Activated CD4-positive, alpha-beta T cell treated with anti-CD3 and anti-CD28 coated beads for 24 hours (primary cell): ENCODE measurements around the gene GRIN2A.

ENCODE experiments used
- DNase-seq, 2 donors: peaks; one replicate each; pipeline ENCODE4 v3.0.0-alpha.2; 2020; ENCODE audit warnings: low read depth in 2 of 2

GRIN2A gene

DNA sequence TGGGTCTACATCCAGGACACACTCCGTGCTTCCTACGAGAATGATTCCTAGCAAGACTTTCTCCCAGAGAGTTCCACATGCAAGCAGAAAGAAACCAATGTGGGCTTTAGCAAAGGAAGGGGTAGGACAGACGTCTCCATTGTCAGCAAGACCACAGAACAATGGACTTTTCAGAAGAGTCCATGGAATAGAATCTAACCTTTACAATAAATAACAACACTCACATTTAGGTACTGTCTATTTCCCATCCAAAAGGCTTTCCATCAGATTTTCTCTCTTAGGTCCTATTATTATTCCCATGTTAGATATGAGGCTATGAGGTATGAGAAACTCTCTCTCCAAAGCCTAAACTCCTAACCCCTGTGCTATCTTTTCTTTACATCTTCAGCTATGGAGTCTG, 360.9 kb downstream of the GRIN2A start:
- DNase-seq: no peak

DNA sequence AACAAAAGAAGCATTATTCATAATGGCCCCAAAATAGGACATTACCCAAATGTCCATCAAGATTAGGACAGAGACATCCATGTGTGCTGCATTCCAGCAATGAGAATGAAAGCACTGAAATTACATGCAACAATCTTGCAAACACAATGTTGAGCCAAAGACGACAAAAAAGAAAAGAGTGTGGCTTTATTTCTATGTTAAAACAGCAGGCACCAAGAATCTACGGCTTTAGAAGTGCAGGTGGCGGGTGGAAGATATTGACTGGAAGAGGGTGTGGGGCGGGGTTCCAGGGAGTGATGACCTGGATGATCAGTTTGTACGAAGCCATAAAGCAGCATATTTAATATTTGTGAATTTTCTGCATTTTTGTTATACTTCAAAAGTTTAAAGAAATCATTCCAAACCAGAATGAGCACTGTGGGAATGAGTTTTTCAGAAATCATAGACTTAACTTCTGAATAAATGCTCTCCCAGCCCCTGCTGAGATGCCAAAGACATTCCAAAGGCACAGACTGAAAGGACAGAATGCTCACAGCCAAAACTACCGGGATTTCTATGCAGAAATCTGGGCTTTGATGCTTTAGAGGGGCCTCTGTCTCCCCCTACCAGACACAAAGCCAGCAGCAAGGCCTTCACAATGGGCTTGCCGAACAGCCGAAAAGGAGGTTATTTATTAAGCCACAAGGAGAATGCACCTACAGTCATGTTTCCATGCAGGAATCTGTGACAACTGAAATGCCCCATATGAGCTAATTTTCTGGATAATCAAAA, 361.6 kb downstream of the GRIN2A start:
- DNase-seq: no peak

DNA sequence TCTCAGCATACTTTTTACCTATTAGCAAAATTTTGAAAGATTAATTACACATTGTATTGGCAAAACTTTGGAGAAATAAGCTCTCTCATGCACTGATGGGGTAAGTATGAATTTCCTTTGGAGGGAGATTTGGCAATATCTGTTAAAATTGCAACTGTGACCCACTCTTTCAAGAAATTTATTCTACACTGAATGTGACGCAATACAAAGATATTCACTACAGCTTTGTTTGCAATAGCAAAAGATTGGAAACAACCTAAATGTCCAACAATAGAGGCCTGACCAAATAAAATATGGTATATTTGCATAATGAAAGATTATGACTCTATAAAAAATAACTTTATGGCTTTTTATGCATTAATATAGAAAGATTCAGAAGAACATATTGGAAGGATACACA, 363.5 kb downstream of the GRIN2A start:
- no peak for DNase-seq

DNA sequence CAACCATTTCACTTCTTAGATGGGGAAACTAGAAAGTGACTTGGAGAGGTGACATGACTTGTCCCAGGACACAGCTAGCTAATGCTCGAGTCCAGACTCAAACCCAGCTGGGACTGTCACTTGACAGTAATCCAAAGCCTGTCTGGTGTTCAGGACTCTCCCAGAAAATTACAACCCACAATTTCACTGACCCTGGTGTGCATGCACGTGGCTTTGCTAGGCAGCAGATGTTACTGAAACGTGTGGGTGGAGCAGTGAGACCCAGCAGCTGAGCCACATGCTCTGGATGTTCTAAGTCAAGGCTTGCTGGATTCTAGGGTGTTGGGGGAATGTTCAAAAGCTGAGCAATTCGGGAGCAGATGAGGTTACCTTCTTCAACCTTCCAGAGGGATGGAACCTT, 364.6 kb downstream of the GRIN2A start:
- DNase-seq: no peak

DNA sequence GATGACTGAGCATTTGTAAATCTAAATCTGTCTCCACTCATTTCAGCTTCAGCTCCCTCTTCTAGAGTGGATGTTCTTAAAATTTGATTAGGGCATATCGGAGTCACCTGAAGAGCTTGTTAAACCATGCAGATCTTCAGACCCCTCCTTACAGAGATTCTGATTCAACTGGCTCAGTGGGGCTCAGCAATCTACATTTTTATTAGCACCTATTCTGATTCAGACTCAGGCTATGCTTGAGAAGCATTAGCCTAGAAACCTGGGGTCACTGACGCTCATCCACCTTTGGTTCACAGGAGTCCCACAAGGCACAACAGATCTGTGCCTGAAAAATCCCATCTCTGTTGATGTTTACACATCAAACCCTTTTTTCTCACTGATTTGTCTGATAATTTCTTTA, 365.6 kb downstream of the GRIN2A start:
- no peak for DNase-seq

DNA sequence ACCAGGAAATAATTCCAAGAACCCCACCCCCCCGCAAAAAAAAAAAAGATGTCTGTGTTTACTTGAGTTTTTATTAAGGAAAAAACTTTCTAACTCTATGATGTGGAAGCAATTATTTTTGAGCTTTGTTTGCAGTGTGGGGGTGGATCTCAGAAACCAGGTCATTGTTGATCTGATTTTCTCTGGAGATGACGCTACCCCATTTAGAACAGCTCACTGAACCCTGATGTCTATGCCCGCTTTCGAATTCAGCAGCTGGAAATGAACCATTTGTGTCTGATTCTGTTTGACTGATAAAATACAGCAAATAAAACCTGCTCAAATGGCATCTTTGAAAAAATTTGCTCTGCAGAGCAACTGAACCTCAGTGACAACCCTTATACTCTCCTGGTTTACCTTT, 368.6 kb downstream of the GRIN2A start:
- no peak for DNase-seq

DNA sequence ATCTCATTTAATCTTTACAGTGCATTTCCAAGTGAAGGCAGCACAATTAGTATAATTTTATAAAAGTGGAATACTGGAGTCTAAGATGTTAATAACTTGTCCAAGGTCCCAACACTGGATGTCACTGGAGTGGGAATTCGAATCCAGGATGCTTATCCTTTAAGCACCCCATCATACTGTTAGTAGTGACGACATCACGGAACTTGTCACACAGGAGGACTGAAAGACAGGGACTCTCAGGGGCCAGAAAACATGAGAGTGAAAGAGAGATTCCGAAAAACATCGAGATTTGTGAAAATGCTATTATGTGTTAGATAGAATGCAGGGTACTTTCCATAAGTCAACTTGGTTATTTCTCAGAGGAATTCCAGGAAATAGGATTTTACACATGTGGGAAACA, 374.0 kb downstream of the GRIN2A start:
- DNase-seq: no peak

DNA sequence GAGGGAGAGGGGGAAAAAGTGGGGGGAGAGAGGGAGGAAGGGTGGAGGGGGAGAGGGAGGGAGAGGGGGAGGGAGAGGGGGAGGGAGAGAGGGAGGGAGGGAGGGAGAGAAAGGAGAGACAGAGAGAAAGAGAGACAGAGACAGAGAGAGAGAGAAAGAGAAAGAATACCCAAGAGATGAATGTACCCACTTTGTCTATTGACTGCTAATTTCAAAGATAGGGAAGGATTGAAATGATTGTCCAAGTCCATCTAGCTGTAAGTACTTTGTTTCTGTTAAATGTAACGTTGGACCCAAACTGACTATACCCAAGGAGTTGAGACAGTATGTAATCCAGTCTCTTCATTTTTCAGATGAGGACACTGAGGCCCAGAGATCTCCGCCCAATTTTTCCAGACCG, 374.9 kb downstream of the GRIN2A start:
- no peak for DNase-seq

DNA sequence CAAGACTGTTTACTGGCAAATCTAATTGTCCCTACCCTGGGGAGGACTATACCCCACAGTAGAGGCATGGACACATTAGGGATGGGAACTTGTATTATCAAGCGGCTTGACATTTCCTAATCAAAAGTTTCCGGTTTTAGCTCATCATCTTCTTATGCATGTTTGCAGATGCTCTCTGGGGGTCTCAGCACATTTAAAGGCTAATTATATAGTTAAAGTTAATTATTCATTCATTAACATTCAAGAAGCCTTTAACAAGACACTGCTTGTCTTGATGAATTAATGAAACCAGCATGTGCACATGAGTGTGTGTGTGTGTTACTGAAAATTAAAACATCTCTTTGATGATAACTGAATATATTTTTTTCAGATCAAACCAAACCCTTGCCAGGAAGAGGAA, 377.1 kb downstream of the GRIN2A start:
- DNase-seq: no peak

DNA sequence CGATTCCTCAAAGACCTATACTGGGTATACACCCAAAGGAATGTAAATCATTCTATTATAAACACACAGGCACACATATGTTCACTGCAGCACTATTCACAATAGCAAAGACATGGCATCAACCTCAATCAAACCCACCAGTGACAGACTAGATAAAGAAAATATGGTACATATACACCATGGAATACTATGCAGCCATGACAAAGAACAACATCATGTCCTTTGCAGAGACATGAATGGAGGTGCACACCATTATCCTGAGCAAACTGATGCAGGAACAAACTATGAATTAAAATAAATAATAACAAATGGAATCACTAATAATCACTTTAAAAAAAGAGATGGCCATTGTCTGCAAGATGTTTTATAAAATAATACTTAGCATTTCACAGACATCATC, 380.1 kb downstream of the GRIN2A start:
- no peak for DNase-seq

DNA sequence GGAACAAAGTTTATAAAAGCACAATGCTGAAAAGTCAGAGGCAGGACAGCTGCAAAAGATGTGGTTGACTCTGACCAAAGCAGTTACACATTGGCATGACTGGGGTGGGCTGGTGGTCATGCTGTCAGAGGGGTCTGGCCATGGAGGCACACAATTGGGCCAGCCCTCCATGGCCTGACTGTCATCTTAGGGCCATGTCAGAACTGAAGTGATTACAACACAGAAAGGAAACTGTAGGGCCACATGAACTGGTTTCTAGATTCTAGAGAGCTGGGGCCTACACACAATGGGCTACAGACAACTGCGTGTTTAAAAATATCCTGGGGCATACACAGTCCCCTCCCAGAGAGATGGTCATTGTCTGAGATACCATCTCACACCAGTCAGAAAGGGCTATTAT, 380.6 kb downstream of the GRIN2A start:
- no peak for DNase-seq

DNA sequence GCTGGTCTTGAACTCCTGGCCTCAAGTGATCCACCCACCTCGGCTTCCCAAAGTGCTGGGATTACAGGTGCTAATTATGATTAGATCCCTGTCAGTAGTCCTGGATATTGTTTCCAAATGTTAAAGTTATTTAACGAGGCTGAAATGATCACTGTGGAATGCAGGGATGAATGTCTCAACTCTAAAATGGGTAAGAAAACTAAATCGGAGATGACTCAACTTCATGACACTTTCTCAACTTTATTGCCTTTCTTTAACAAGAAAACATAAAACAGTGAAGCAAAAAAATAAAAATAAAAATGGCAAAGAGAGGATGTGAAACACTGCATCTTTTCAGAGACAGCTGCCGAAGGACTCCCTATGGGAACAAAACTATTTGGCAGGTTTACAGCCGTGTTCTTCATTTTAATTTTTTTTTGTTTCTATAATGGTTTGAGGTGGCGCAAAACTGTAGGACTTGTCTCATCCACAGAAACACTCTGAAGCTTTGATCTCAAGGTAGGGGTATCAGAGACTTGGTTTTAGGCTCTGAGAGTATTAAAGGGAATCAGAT, 382.0 kb downstream of the GRIN2A start:
- no peak for DNase-seq

DNA sequence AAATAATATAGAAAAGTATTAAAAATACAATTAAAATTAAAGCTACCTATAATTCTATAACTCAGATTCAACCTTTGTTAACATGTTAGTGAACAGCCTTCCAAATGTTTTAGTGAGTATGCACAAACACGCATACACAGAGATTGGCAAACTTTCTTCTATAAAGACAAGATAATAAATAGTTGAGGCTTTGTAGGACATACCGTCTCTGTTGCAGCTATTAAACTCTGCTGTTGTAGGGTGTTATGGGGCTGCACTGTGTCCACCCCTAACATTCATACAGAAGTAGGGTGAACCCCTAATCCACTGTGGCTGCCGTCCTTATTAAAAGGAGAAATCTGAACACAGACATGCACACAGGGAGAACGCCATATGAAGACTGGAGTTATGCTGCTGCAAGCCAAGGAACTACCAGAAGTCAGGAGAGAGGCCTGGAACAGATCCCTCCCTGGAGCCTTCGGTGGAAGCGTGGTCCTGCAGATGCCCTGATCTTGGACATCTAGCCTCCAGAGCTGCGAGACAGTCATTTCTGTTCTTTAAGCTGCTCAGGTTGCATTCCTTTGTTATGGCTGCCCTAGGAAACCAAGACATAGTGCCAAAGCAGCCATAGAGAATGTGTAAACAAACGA, 383.2 kb downstream of the GRIN2A start:
- DNase-seq: no peak

DNA sequence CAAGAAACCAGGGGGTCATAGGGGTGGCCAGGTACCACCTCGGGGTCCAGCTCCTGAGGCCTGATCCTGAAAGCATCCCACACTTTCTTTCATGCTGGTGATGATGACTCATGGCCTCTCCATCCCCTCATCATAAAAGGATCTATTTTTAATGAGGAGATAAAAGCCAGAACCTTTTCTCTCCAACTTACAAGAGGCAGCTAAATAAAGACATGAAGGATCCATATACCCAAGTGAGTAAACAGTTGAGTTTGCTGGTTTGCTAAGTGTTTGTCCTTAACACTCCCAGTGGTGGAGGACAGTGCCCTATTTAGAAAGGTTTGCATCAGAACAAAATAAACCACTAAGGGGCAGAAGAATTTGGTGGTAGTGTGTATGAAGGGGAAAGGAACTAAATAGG, 383.8 kb downstream of the GRIN2A start:
- no peak for DNase-seq

DNA sequence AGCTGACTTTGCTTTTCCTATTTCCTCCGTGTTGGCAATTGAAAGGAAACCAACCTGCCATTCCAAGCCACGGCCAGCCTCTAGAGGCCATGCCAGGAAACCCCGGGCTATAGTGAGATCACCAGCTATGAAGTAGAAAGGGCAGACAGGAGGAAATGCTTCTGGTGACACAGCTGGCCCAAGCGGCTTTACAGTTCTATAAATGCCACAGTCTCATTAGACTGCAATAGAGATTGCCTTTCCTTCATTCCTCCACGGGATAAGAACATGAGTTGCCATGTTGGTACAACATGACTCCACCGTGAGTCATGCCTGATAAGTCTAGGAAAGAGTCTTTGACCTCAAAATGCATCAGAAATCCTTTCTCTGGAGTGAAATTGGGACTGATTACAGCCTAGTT, 384.9 kb downstream of the GRIN2A start:
- no peak for DNase-seq

DNA sequence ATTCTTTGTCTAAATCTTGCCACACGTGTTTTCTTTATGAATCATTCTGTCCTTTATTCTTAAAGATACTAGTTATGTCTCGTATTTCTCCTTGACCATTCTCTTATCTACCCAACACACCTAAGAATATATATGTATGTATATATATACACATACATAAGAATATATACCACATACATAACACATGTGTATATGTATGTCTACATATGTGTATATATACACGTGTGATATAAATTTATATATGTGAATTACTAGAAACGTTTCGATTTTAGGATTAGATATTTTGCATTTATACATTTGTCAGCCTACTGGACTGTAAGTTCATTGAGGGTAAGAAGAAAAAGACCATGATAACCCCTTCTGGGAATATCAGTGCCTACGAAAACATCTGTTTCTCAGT, 388.6 kb downstream of the GRIN2A start:
- DNase-seq: no peak

DNA sequence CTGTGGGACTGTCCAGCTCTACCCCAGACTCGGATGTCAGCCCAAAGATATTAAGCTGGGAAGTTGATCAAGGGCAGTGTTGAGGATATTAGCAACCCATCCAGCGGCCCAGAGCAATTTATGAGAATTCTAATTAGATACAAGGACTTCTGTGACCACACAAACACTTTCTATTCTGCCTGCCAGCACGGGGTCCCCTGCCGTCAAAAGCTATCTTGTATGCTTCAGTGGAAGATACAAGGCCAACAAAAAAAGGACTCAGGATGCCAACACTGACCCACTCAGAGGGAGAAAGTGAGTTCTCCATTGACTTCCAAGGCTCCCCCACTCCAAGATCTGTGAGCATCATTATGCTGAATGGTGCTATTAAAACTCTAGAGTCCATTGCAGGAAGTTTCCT, 390.7 kb downstream of the GRIN2A start:
- DNase-seq: no peak

DNA sequence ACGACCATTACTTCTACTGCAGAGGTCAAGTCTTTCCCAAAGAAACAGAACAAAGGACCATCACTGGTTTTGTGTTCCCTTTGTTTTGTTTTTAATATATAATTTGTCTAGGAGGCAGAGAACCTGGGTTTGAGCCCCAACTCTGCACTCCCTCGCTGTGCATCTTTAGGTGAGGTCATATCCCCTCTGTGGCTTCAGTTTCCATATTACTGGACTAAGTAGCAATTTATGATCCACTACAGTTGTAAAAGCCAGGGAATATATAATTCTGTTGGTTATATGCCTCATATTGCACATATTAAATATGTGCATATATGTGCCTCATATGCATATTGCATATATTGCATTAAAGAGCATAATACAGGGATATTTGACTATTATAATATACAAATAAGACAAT, 392.0 kb downstream of the GRIN2A start:
- no peak for DNase-seq

DNA sequence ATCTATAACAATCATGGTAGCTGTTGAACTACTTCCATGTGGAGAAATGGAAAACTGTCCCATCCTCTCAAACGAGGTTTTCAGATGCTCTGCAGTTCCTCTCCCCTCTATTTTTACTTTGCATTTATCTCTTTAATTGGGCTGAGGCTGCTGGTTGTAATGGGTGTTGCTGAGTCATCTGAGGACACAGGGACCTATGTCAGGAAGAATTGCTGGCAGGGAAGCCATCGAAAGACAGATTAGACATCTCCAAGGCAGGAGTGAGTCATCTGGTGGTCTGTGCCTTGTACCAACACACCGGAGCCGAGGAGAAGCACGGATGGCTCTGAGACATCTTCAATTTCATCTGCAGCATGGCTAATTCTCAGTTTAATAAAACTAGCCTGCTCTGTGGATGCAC, 394.5 kb downstream of the GRIN2A start:
- DNase-seq: no peak

DNA sequence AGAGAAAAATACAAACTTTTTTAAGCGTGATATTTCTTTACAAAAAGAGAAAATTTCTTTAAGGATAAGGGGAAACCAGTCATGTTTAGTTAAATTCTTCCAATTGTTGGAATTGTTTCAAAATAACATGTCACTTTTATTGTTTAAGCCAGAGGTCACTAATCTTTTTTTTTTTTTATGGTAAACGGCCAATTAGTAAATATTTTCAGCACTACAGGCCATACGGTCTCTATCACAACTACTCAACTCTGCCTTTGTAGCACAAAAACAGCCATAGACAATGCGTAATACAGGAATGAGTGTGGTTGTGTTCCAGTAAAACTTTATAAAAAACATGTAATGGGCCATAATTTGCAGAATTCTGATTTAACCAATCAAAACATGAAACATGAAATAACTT, 401.4 kb downstream of the GRIN2A start:
- no peak for DNase-seq

DNA sequence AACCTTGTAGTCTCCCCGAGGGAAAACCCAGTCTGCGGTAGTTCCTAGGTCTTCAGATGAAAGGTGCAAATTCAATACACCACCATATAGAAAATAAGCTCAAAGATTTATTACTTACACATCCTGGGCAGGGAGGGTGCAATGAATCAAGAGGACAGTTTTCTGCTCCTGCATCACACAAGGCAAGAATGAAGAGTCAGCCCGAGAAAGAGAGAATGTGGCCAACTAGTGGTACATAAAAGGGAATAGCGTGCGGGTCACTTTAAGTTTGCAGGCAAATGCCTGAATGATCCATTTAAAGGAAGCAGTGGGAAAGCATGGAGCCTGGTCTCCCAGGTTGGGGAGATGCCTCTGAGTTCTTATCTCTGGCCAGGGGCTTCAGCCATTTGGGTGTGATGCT, 403.4 kb downstream of the GRIN2A start:
- DNase-seq: no peak

DNA sequence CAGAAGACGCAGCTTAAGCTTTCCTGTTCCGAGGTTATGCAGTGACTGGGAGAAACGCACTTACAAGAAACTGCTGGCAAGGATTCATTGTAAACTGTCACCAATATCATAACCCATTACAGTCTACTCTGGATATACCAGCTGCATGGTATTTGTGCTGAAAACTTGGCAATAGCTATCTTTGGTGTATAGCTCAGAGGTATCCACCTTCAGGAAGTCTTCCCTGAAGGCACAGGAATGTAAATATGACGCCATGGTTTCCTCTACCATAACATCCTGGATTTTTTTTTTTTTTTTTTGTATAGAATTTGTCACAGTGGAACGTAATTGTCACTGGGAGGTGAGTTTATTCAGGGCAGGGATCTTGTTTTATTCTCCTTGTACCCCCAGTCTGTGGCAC, 406.2 kb downstream of the GRIN2A start:
- no peak for DNase-seq

DNA sequence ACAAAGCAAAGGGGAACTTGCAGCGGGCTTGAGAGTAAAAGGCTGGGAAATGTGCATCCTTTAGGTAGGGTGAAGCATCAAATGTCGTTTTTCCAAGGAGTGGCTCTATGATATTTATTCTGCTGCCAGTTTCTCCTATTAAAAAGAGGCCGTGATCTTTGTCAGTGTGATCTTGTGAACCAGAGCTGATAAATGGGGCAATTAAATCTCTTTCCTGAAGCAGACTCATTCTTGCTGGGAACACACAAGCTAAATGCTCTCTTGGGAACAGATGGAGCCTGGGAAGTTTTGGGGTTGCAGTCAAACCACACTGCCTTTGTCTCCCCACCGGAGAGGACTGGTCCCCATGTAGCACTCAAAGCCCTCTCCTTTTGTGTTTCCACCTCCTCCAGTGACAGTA, 408.9 kb downstream of the GRIN2A start:
- DNase-seq: no peak
